ENCODE results near the gene OR10X1. TPM values are rescaled to one million over a fixed set of nuclear protein-coding genes. Genes with fewer than 3 reads are reported as not detected.

OR10X1 gene
- total and polyA plus RNA-seq, 2 of the 4 experiments (the other 2 are of a cell fraction), result not detected

DNA sequence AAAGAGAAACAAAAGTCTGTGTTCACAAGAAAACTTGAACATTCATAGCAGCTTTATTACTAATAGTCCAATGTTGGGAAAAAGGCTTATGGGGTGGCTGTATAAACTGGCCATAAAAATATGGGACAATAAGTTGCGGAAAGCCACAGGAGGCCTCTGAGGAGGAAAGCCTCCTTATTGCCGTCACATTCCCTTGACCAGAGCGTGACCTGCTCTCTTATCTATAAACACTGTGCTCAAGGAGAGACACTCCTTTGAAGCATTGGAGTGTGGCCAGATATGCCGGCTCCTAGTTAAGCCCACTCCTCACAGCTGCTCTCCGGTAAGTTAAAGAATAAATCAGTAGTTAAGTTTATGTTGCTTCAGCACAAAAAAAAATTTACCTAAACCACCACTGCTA, 45.2 kb downstream of the OR10X1 start:
- Histone ChIP-seq H3K23ac (ENCODE audit: low read depth, low read length) (no peak overlapping the region), H3K27ac (ENCODE audit: insufficient read depth, low read length) (no peak overlapping the region), H4K20me1 (ENCODE audit: insufficient read depth, low read length) (no peaks in the 10 kb centered on the region), H3K4me1 (ENCODE audit: control insufficient read depth, insufficient read depth, low read length) (no peaks in the 10 kb centered on the region), H2BK20ac (ENCODE audit: low read depth, low read length) (no peak overlapping the region), H3K27me3 (ENCODE audit: control insufficient read depth, insufficient read depth, low read length) (no peaks in the 10 kb centered on the region), H3K9ac (ENCODE audit: low read depth, low read length) (no peak overlapping the region), H3K14ac (replicated peaks; ENCODE audit: low read depth, low read length) (no peak overlapping the region), H4K8ac (ENCODE audit: low read depth in 2 of 2, low read length in 2 of 2) (no peak overlapping the region), H3K56ac (ENCODE audit: extremely low read depth, insufficient read depth, low read length) (no peak overlapping the region), H3K4me2 (ENCODE audit: low read depth, low read length) (no peak overlapping the region), H2AK9ac (replicated peaks; ENCODE audit: low read depth, low read length, poor library complexity) (no peak overlapping the region), H2AK5ac (ENCODE audit: low read depth, low read length) (no peak overlapping the region), H3K36me3 (ENCODE audit: control insufficient read depth, insufficient read depth, low read length) (no peaks in the 10 kb centered on the region), H3K9me1 (ENCODE audit: insufficient read depth, low read length) (no peaks in the 10 kb centered on the region), H3K4me3 (ENCODE audit: insufficient read depth, low read depth, low read length) (no peak overlapping the region), H2BK15ac (ENCODE audit: low read depth, low read length) (no peak overlapping the region), H3K9me3 (ENCODE audit: control insufficient read depth, insufficient read depth, low read length) (no peaks in the 10 kb centered on the region), H2BK120ac (ENCODE audit: low read depth, low read length) (no peak overlapping the region), H2AFZ (replicated peaks; ENCODE audit: low read length, poor library complexity) (no peak overlapping the region), H2BK5ac (ENCODE audit: low read depth, low read length, poor library complexity, severe bottlenecking) (no peak overlapping the region), H3K79me1 (ENCODE audit: low read depth in 1 of 2, low read length in 2 of 2) (no peaks in the 10 kb centered on the region), H4K5ac (ENCODE audit: low read depth, low read length) (no peak overlapping the region), H3K18ac (ENCODE audit: low read depth, low read length) (no peak overlapping the region), H3K4ac (ENCODE audit: low read depth, low read length) (no peak overlapping the region), H4K91ac (ENCODE audit: insufficient read depth, low read depth, low read length) (no peak overlapping the region)
- ATAC-seq (ENCODE audit: low read depth) (no peak), DNase-seq (no peak)
- CTCF ChIA-PET, result no interaction called here
- dilution Hi-C loops (cut with HindIII; ENCODE audit: low sequenced_read_pairs, unreplicated experiment), result no loop called here
- POLR2A ChIA-PET (ENCODE audit: unreplicated experiment), result no interaction called here
- in situ Hi-C loops (cut with MboI; ENCODE audit: low sequenced_read_pairs), result no loop called here
- TF ChIP-seq MAZ (IDR thresholded peaks at IDR 0.05; ENCODE audit: borderline replicate concordance, low read depth, low read length) (no peak), FOS (IDR thresholded peaks at IDR 0.05; ENCODE audit: low read depth, low read length) (no peak), MAFK (IDR thresholded peaks at IDR 0.05; ENCODE audit: low read depth, low read length) (no peak), SMC3 (IDR thresholded peaks at IDR 0.05; ENCODE audit: low read depth, low read length) (no peak), NFE2L2 (IDR thresholded peaks at IDR 0.05; ENCODE audit: low read depth, low read length) (no peak), CHD1 (IDR thresholded peaks at IDR 0.05; ENCODE audit: low read depth, low read length) (no peak), MXI1 (IDR thresholded peaks at IDR 0.05; ENCODE audit: borderline replicate concordance, low read depth, low read length) (no peak), CEBPB (IDR thresholded peaks at IDR 0.05; ENCODE audit: low read depth, low read length) (no peak), RCOR1 (IDR thresholded peaks at IDR 0.05; ENCODE audit: insufficient replicate concordance, low read length) (no peak), RFX5 (IDR thresholded peaks at IDR 0.05; ENCODE audit: low read depth, low read length) (no peak), POLR2A (IDR thresholded peaks at IDR 0.05; ENCODE audit: low read depth, low read length) (no peak), RAD21 (IDR thresholded peaks at IDR 0.05; ENCODE audit: low read length) (no peak), BHLHE40 (IDR thresholded peaks at IDR 0.05; ENCODE audit: low read depth, low read length) (no peak)
- TF ChIP-seq, protein P1, sequence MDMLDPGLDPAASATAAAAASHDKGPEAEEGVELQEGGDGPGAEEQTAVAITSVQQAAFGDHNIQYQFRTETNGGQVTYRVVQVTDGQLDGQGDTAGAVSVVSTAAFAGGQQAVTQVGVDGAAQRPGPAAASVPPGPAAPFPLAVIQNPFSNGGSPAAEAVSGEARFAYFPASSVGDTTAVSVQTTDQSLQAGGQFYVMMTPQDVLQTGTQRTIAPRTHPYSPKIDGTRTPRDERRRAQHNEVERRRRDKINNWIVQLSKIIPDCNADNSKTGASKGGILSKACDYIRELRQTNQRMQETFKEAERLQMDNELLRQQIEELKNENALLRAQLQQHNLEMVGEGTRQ (IDR thresholded peaks at IDR 0.05; ENCODE audit: low read depth, low read length), result no peak
- TF ChIP-seq, protein P2, sequence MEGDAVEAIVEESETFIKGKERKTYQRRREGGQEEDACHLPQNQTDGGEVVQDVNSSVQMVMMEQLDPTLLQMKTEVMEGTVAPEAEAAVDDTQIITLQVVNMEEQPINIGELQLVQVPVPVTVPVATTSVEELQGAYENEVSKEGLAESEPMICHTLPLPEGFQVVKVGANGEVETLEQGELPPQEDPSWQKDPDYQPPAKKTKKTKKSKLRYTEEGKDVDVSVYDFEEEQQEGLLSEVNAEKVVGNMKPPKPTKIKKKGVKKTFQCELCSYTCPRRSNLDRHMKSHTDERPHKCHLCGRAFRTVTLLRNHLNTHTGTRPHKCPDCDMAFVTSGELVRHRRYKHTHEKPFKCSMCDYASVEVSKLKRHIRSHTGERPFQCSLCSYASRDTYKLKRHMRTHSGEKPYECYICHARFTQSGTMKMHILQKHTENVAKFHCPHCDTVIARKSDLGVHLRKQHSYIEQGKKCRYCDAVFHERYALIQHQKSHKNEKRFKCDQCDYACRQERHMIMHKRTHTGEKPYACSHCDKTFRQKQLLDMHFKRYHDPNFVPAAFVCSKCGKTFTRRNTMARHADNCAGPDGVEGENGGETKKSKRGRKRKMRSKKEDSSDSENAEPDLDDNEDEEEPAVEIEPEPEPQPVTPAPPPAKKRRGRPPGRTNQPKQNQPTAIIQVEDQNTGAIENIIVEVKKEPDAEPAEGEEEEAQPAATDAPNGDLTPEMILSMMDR (conservative IDR thresholded peaks at IDR 0.05; ENCODE audit: low read depth, low read length), result no peak
- TF ChIP-seq, protein P3, sequence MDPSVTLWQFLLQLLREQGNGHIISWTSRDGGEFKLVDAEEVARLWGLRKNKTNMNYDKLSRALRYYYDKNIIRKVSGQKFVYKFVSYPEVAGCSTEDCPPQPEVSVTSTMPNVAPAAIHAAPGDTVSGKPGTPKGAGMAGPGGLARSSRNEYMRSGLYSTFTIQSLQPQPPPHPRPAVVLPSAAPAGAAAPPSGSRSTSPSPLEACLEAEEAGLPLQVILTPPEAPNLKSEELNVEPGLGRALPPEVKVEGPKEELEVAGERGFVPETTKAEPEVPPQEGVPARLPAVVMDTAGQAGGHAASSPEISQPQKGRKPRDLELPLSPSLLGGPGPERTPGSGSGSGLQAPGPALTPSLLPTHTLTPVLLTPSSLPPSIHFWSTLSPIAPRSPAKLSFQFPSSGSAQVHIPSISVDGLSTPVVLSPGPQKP (IDR thresholded peaks at IDR 0.05; ENCODE audit: borderline replicate concordance, low read depth, low read length), result no peak
- no TSS peak for BruUV-seq (replicated peaks)
- no CpG with 5 or more reads among the region's 5 CpGs for WGBS, 2 experiments (ENCODE audit: extremely low coverage in 2 of 2, insufficient read length in 1 of 2)
- intact Hi-C loops (cut with micrococcal nuclease), result loop anchor here (10.0 kb wide), 1 partner anchor 240 kb away; no protein-coding TSS in a partner anchor
